Stimulated activated naive CD8-positive, alpha-beta T cell treated with anti-CD3 and anti-CD28 coated beads, Interleukin-15, amount 100 ng/mL, for 72 hours (primary cell): ENCODE results near the gene CSF3.

ENCODE experiments used
- ATAC-seq: fragments of 150-1000 bp; cut with Tn5 transposase; 2 replicates; pipeline ENCODE4 v1.10.0; 2021; ENCODE audit warnings: mild to moderate bottlenecking, moderate library complexity
- DNase-seq, 2 donors: peaks; one replicate each; pipeline ENCODE4 v3.0.0; 2021 to 2022
- H3K27ac Mint-ChIP-seq, 2 donors: one replicate each; pipeline ENCODE4 v1.8.0; 2022; ENCODE audit warnings: mild to moderate bottlenecking in 2 of 2, mixed read lengths in 2 of 2, moderate library complexity in 2 of 2
- H3K27me3 Mint-ChIP-seq: one replicate; pipeline ENCODE4 v1.8.0; 2022; ENCODE audit warnings: mixed read lengths
- H3K4me1 Mint-ChIP-seq: one replicate; pipeline ENCODE4 v1.8.0; 2022; ENCODE audit warnings: mild to moderate bottlenecking, mixed read lengths
- H3K4me3 Mint-ChIP-seq, 2 donors: one replicate each; pipeline ENCODE4 v1.8.0; 2022; ENCODE audit warnings: mild to moderate bottlenecking in 2 of 2, mixed read lengths in 2 of 2, moderate library complexity in 1 of 2
- H3K9me3 Mint-ChIP-seq, 2 donors: one replicate each; pipeline ENCODE4 v1.8.0; 2022; ENCODE audit warnings: mixed read lengths in 2 of 2

CSF3 gene

GRCh38 chr17:40015005-40015997 lies at the start of gene CSF3:
CSF3 (plus strand) TSS chr17:40015440; CDS start chr17:40015475, 35 bp downstream.
- Mint-ChIP-seq H3K9me3 (no peaks in the 10 kb centered on the region), H3K27ac (peak within 1 kb of the TSS in 1 of 2 donors; percentile 92), H3K4me1 (peaks cover 24% of the 10 kb centered on the region), H3K27me3 (peaks cover 9% of the 10 kb centered on the region), H3K4me3 (no peak within 1 kb of the TSS)
- no peak for ATAC-seq
- no peak for DNase-seq

GRCh38 chr17:39966771-39967170 lies 48.5 kb upstream of the CSF3 start:
- Mint-ChIP-seq H3K4me1 (peaks cover 22% of the 10 kb centered on the region), H3K27ac (no peak overlapping the region), H3K27me3 (no peaks in the 10 kb centered on the region), H3K4me3 (no peak overlapping the region), H3K9me3 (no peaks in the 10 kb centered on the region)
- ATAC-seq, result no peak
- no peak for DNase-seq

GRCh38 chr17:39968761-39969160 lies 46.5 kb upstream of the CSF3 start:
- no peak overlapping the region for H3K4me3 Mint-ChIP-seq
- DNase-seq (no peak), ATAC-seq (no peak)
- no peak overlapping the region for H3K27ac Mint-ChIP-seq
- peaks cover 5% of the 10 kb centered on the region for H3K4me1 Mint-ChIP-seq
- no peaks in the 10 kb centered on the region for H3K9me3 Mint-ChIP-seq
- no peaks in the 10 kb centered on the region for H3K27me3 Mint-ChIP-seq

GRCh38 chr17:39969375-39969774 lies 45.9 kb upstream of the CSF3 start:
- H3K9me3 Mint-ChIP-seq, result no peaks in the 10 kb centered on the region
- no peaks in the 10 kb centered on the region for H3K4me1 Mint-ChIP-seq
- no peak overlapping the region for H3K27ac Mint-ChIP-seq
- no peak overlapping the region for H3K4me3 Mint-ChIP-seq
- no peak for DNase-seq
- H3K27me3 Mint-ChIP-seq, result no peaks in the 10 kb centered on the region
- no peak for ATAC-seq

GRCh38 chr17:39970157-39970692 lies 45.0 kb upstream of the CSF3 start:
- ATAC-seq, result no peak
- DNase-seq, result no peak
- Mint-ChIP-seq H3K27me3 (no peaks in the 10 kb centered on the region), H3K27ac (no peak overlapping the region), H3K4me1 (no peaks in the 10 kb centered on the region), H3K4me3 (no peak overlapping the region), H3K9me3 (no peaks in the 10 kb centered on the region)

GRCh38 chr17:39971076-39971603 lies 44.1 kb upstream of the CSF3 start:
- no peaks in the 10 kb centered on the region for H3K4me1 Mint-ChIP-seq
- DNase-seq (no peak), ATAC-seq (no peak)
- no peaks in the 10 kb centered on the region for H3K27me3 Mint-ChIP-seq
- H3K4me3 Mint-ChIP-seq, result no peak overlapping the region
- H3K9me3 Mint-ChIP-seq, result no peaks in the 10 kb centered on the region
- H3K27ac Mint-ChIP-seq, result no peak overlapping the region

- Mint-ChIP-seq H3K4me1 (no peaks in the 10 kb centered on the region), H3K27me3 (no peaks in the 10 kb centered on the region), H3K27ac (no peak overlapping the region), H3K9me3 (no peaks in the 10 kb centered on the region), H3K4me3 (no peak overlapping the region)
- ATAC-seq, result no peak
- no peak for DNase-seq
These were observed 43.0 kb upstream of the CSF3 start for GRCh38 chr17:39972271-39972670.

- Mint-ChIP-seq H3K9me3 (no peaks in the 10 kb centered on the region), H3K27me3 (no peaks in the 10 kb centered on the region), H3K4me3 (no peak overlapping the region), H3K27ac (no peak overlapping the region), H3K4me1 (no peaks in the 10 kb centered on the region)
- no peak for ATAC-seq
- no peak for DNase-seq
These were observed 41.7 kb upstream of the CSF3 start for GRCh38 chr17:39973496-39973895.

- ATAC-seq (no peak), DNase-seq (no peak)
- no peak overlapping the region for H3K4me3 Mint-ChIP-seq
- peaks cover 5% of the 10 kb centered on the region for H3K4me1 Mint-ChIP-seq
- H3K9me3 Mint-ChIP-seq, result no peaks in the 10 kb centered on the region
- H3K27ac Mint-ChIP-seq, result no peak overlapping the region
- H3K27me3 Mint-ChIP-seq, result peaks cover 5% of the 10 kb centered on the region
These were observed 40.8 kb upstream of the CSF3 start for GRCh38 chr17:39974433-39974832.

GRCh38 chr17:39975801-39976200 lies 39.4 kb upstream of the CSF3 start:
- no peak for ATAC-seq
- DNase-seq, result no peak
- no peak overlapping the region for H3K4me3 Mint-ChIP-seq
- no peak overlapping the region for H3K27ac Mint-ChIP-seq
- no peaks in the 10 kb centered on the region for H3K9me3 Mint-ChIP-seq
- H3K4me1 Mint-ChIP-seq, result peaks cover 14% of the 10 kb centered on the region
- peaks cover 8% of the 10 kb centered on the region for H3K27me3 Mint-ChIP-seq

- no peaks in the 10 kb centered on the region for H3K9me3 Mint-ChIP-seq
- no peak for ATAC-seq
- H3K4me3 Mint-ChIP-seq, result peak overlapping the region in 1 of 2 donors; percentile 16
- H3K4me1 Mint-ChIP-seq, result peaks cover 25% of the 10 kb centered on the region
- peaks cover 8% of the 10 kb centered on the region for H3K27me3 Mint-ChIP-seq
- DNase-seq, result no peak
- H3K27ac Mint-ChIP-seq, result no peak overlapping the region
These were observed 36.1 kb upstream of the CSF3 start for GRCh38 chr17:39979016-39979670.

GRCh38 chr17:39979893-39980350 lies 35.3 kb upstream of the CSF3 start:
- Mint-ChIP-seq H3K27ac (peak overlapping the region; percentile 99 to 100), H3K9me3 (no peaks in the 10 kb centered on the region)
- DNase-seq, result no peak

GRCh38 chr17:39980351-39981206 lies 34.7 kb upstream of the CSF3 start, which contains the start of gene PSMD3:
PSMD3 (plus strand) TSS chr17:39980807; CDS start chr17:39980971, 164 bp downstream.
- no peaks in the 10 kb centered on the region for H3K9me3 Mint-ChIP-seq
- DNase-seq, result peak; percentile 97 to 99
- H3K4me1 Mint-ChIP-seq, result peaks cover 30% of the 10 kb centered on the region
- peak within 1 kb of the TSS; percentile 99 to 100 for H3K27ac Mint-ChIP-seq
- H3K27me3 Mint-ChIP-seq, result peaks cover 8% of the 10 kb centered on the region
- ATAC-seq, result peak; percentile 96
- peak within 1 kb of the TSS; percentile 91 to 93 for H3K4me3 Mint-ChIP-seq

More at GRCh38 chr17:39979893-39980350, 35.3 kb upstream of the CSF3 start:
- peaks cover 30% of the 10 kb centered on the region for H3K4me1 Mint-ChIP-seq
- H3K27me3 Mint-ChIP-seq, result peaks cover 8% of the 10 kb centered on the region
- peak; percentile 29 for ATAC-seq
- peak overlapping the region; percentile 91 to 93 for H3K4me3 Mint-ChIP-seq

- ATAC-seq (no peak), DNase-seq (no peak)
- peaks cover 8% of the 10 kb centered on the region for H3K27me3 Mint-ChIP-seq
- H3K27ac Mint-ChIP-seq, result peak overlapping the region; percentile 99 to 100
- no peaks in the 10 kb centered on the region for H3K9me3 Mint-ChIP-seq
- peak overlapping the region; percentile 91 to 93 for H3K4me3 Mint-ChIP-seq
- H3K4me1 Mint-ChIP-seq, result peaks cover 32% of the 10 kb centered on the region
These were observed 34.0 kb upstream of the CSF3 start for GRCh38 chr17:39981207-39981741.
